Measurements from ENCODE around the gene CD200R1L.
"Not testable (repeated sequence)": the region's sequence is repeated elsewhere in the genome, so short reads cannot be mapped to it uniquely, and the experiment has no call there.

CD200R1L gene, protein sequence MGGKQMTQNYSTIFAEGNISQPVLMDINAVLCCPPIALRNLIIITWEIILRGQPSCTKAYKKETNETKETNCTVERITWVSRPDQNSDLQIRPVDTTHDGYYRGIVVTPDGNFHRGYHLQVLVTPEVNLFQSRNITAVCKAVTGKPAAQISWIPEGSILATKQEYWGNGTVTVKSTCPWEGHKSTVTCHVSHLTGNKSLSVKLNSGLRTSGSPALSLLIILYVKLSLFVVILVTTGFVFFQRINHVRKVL

GRCh38 chr3:112846764-112847163, at the start of gene CD200R1L:
Gene CD200R1L, minus strand, starts transcription at chr3:112846864. Its CDS starts 17,497 bp downstream, at chr3:112829367.
- DNase-seq (ENCODE audit: low spot score), result no peak

DNA sequence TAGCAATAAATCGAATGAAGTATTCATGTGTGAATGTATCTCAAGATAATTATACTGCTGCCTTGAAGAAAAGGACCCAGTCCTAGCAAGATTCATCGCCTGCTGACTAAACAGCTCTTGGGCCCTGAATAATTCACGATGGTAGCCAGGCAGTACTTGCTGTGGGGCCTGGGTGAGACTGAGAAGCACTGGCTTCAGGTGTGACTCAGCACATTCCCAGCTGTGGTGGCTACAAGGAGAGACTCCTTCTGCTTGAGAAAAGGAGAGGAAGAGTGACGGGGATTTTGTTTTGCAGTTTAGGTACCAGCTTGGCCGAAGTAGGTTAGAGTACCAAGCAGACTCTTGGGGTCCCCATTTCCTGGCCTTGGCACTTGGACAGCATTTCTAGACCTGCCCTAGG, 47.6 kb upstream of the CD200R1L start:
- DNase-seq (ENCODE audit: low spot score), result no peak

GRCh38 chr3:112889357-112889756, 42.7 kb upstream of the CD200R1L start:
- no peak for DNase-seq (ENCODE audit: low spot score)

GRCh38 chr3:112888381-112889085, 41.9 kb upstream of the CD200R1L start:
- DNase-seq (ENCODE audit: low spot score), result no peak

DNA sequence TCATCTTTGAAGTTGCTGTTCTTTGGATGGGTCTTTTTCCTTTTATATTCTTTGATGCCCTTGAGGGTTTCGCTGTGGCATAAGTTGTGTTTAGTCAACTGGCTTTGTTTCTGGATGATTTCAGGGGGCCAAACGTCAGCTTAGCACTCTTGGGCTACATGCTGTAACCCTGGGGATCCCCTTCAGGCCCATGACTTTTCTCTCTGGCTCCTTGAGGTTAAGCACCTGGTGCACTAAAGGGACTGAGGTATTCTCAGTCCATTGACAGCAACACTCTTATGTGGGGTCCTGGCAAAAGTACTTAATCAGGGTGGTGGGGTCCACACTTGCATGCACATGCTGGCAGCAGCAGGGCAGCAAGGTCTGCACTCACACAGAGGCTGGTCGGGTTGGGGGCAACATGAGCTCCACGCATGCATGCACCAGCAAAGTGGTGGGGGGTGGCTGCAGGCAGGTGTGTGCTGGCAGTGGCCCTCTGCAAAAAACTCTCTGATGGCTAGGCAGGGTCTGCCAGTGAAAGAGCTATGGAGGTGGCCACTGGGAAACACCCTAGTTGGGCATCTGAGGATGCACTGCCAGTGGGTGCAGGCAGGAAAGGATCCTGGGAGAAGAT, 38.1 kb upstream of the CD200R1L start:
- DNase-seq (ENCODE audit: low spot score), result no peak

DNA sequence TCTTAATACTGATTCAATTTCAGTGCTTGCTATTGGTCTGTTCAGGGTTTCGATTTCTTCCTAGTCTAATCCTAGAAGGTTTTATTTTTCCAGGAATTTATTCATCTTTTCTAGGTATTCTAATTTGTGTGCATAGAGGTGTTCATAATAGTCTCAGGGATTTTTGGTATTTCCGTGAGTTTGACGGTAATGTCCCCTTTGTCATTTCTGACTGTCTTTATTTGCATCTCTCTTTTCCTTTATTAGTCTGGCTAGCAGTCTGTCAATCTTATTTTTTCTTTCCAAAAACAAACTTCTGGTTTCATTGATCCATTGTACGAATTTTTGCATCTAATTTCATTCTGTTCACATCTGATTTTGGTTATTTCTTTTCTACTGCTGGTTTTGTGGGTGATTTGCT, 35.2 kb upstream of the CD200R1L start:
- DNase-seq (ENCODE audit: low spot score), result no peak

GRCh38 chr3:112875561-112875960, 28.9 kb upstream of the CD200R1L start:
- no peak for DNase-seq (ENCODE audit: low spot score)

- no peak for DNase-seq (ENCODE audit: low spot score)
Measured at GRCh38 chr3:112874725-112875124, 28.1 kb upstream of the CD200R1L start.

GRCh38 chr3:112873632-112874031, 27.0 kb upstream of the CD200R1L start:
- no peak for DNase-seq (ENCODE audit: low spot score)

DNA sequence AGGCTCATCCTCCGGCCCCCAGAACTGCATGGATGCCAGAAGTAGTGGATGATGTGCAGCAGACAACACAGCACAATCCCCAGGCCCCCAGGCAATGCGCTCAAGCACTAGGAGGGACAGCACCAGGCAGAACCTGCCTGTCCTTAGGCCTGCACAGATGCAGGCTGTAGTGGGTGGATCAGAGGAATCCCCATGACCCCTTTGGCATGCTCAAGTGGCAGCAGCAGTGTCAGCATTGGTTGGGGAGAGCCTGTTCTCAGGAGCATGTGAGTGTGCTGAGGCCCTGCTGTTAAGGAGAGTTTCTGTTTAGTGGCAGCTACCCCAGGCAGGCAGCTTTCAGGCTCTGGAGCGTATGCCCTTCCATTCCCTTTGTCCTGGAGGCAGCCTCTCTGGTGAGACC, 25.1 kb upstream of the CD200R1L start:
- DNase-seq (ENCODE audit: low spot score), result no peak

DNA sequence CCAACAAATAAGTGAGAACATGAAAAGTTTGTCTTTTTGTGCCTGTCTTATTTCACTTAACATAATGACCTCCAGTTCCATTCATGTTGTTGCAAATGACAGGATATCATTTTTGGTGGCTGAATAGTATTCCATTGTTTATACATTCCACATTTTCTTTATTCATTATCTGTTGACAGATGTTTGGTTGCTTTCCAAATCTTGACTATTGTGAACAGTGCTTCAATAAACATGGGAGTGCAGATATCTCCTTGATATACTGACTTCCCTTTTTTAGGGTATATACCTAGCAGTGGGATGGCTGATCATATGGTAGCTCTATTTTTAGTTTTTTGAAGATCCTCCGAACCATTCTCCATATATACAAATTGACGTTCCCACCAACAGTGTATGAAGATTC, 19.1 kb upstream of the CD200R1L start:
- DNase-seq (ENCODE audit: low spot score), result no peak

- DNase-seq (ENCODE audit: low spot score), result no peak
Measured at GRCh38 chr3:112860898-112861297, 14.2 kb upstream of the CD200R1L start.

DNA sequence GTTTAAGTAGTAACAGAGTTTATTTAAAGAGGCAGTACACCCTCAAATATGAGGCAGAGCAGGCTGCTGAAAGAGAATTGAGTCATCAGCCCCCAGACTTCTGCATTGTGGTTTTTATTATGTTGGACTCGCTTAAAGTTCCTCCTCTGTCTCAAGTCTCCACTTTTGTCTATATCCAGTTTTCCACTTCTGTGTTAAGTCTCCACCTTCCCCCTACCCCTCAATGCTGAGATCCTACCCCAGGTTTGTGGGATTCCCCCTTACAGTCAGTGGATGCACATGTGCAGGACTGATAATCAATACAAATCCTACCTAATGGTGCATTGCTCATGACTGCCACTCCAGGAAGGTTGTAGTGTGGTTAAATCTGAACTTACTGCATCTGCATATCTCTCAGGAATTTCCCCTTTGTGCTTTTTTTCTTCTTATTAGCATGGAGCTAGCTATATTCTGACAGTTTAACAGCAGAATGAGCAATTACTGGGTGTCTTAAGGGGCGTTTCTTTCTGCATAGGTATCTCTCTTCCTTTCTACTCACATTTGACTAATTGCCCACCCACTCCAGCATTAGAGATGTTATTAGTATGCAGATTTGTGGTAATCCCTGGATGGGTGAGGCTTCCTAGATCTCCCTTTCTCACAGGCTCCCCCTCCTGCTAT, 11.9 kb upstream of the CD200R1L start:
- no peak for DNase-seq (ENCODE audit: low spot score)

GRCh38 chr3:112857526-112857925, 10.9 kb upstream of the CD200R1L start:
- DNase-seq (ENCODE audit: low spot score), result no peak

GRCh38 chr3:112856537-112856936, 9.9 kb upstream of the CD200R1L start:
- no peak for DNase-seq (ENCODE audit: low spot score)

- DNase-seq (ENCODE audit: low spot score), result no peak
Measured at GRCh38 chr3:112855883-112856282, 9.2 kb upstream of the CD200R1L start.

DNA sequence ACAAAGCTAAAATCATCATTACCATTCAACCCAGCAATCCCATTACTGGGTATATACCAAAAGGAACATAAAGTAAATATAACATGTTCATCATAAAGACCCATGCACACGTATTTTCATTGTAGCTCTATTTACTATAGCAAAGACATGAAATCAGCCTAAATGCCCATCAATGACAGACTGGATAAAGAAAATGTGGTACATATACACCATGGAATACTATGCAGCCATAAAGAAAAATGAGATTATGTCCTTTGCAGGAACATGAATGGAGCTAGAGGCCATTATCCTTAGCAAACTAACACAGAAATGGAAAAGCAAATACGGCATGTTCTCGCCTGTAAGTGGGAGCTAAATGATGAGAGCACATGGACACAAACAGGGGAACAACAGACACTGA, 8.4 kb upstream of the CD200R1L start:
- DNase-seq (ENCODE audit: low spot score), result not testable (repeated sequence)

GRCh38 chr3:112848196-112848595, 1.5 kb upstream of the CD200R1L start:
- DNase-seq (ENCODE audit: low spot score), result no peak

- DNase-seq (ENCODE audit: low spot score), result no peak
Measured at GRCh38 chr3:112847692-112848091, 1.0 kb upstream of the CD200R1L start.

GRCh38 chr3:112845772-112846171, 892 bp downstream of the CD200R1L start:
- DNase-seq (ENCODE audit: low spot score), result no peak

DNA sequence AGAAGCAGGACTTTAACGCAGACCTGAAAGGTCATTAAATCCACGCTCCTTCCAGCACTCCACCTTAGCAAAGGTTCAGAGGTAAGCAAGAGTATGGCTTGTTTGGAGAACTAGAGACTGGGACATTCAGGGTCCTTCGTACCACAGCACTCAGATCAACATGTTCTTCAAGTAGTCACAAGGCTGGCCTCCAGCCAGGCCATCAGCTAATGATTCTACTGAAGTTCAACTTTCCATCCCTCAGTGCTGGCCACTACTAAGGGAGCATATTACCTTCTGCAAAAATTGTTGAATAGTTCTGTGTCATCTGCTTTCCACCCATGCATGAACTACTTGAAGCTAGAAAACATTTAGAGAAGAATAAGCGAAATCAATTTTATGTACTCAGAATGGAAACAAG, 17.6 kb downstream of the CD200R1L start:
- no peak for DNase-seq (ENCODE audit: low spot score)

GRCh38 chr3:112822064-112823055, 24.3 kb downstream of the CD200R1L start:
- DNase-seq (ENCODE audit: low spot score), result no peak

Measured in hematopoietic multipotent progenitor cell treated with erythropoietin and hydrocortisone succinate and interleukin-3 and kit ligand, for 17 days (in vitro differentiated cells).